Erythroblast (primary cell): ENCODE measurements around the gene CHIC2.
A peak's percentile ranks its signal among the peaks of the same experiment; 100 is the strongest.
"Not testable (repeated sequence)": the region's sequence is repeated elsewhere in the genome, so short reads cannot be mapped to it uniquely, and the experiment has no call there.

ENCODE experiments used
- DNase-seq, 2 experiments: peaks; one replicate each; lab custom pipeline; 2025; lab: John Stamatoyannopoulos, UW
- GATA1 ChIP-seq: IDR thresholded peaks from 2 replicates; pipeline ENCODE4 v1.6.1; 2011; ENCODE audit warnings: low read depth, mild to moderate bottlenecking, control low read depth, low read length, moderate library complexity
- POLR2A ChIP-seq: IDR thresholded peaks from 2 replicates; pipeline ENCODE4 v1.6.1; 2011; ENCODE audit warnings: mild to moderate bottlenecking, low read length

Gene CHIC2

GRCh38 chr4:54025582-54025981 is 38.8 kb downstream of the CHIC2 start:
- no peak for TF ChIP-seq POLR2A
- no peak for TF ChIP-seq GATA1
- DNase-seq = no peak

DNA sequence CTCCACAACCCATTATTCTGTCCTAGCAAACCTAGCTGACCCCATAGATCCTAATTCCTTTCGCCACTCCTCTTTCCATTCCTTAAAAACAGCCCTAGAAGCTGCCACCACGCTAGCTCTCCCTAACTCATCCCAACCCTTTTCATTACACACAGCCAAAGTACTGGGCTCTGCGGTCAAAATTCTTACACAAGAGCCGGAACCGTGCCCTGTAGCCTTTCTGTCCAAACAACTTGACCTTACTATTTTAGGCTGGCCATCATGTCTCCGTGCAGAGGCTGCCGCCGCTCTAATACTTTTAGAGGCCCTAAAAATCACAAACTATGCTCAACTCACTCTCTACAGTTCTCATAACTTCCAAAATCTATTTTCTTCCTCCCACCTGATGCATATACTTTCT is 41.4 kb downstream of the CHIC2 start:
- not testable (repeated sequence) for DNase-seq

DNA sequence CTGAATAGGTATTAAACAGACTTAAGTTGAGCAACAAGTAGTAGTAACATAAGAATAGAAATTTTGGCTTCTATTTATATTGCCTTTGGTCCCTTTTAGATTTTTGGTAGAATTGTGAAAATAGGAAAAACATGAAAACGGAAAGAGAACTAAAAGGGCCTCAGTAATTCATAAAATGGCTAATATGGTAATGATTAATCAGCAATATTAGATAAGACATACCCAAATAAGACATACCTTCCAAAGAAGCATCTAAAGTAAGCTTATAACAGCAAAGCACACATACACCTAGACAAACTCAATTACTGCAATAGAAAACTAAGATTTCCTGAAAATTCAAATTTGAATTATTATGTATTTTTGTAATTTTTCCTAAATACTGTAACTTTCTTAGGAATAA is 46.4 kb downstream of the CHIC2 start:
- DNase-seq = no peak
- TF ChIP-seq POLR2A (no peak), GATA1 (no peak)

DNA sequence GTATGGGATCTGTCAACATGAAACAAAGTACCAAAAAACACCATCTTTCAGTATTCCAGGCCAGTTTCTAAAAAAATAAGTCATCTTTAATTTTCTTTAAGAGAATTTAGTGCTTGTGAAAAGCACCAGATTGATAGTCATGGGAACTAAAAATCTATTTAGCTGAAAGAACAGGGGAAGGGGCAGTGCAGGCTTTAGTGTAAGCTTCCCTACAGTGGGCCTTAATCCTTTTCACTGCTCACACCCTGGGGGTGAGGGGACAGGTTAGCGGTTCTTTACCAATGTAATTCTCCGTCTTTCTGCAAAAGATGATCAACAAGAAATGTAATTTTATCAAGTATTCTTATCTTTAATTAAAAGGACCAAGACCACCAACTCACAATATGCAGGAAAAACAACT is 47.1 kb downstream of the CHIC2 start:
- no peak for TF ChIP-seq POLR2A
- no peak for DNase-seq

DNA sequence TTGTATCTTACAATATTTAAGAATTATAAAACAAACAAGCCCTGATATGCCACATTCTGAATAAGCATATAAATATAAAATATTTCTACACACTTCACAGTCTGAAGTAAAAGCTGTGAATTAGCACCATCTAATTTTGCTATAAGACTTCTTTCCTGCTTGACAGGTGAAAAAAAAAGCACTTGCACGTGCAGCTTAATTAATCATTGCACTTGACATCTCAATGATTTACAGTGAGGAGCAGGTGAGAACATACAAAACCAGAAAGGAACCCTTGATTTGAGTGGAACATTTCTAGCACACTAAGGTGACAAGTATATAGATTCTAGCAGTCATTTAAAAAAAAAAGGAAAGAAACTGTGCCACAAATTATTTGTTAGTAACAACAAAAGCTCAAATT is 47.9 kb downstream of the CHIC2 start:
- TF ChIP-seq POLR2A (no peak), GATA1 (no peak)
- DNase-seq = no peak

DNA sequence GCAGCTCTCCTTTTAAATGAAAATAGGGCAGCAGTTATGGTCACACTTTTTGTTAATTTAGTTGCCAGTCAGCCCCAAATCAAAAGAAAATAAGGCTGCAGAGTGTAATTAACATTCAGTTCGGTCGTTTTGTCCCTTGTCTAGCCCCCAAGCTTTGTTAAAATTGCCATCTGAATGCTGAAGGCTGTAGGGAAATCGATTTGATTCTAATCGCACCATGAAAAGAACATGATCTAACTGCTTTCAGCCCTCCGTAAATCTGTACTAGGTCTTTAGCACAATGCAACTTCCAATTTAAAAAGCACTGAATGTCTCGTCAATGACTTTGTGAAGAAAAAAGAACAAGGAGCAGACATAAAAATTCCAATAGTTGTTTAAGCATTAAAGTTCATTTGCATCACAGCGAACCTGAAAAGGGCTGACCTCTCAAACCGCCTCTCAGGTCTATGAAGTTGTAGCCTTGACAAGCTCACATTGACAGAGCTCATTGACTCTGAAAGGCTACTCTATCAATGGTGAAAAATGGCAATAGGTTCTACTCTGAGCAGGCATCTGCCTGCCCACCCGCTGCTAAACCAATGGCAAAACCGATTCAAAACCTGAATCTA is 48.9 kb downstream of the CHIC2 start:
- no peak for TF ChIP-seq GATA1
- no peak for TF ChIP-seq POLR2A
- no peak for DNase-seq

DNA sequence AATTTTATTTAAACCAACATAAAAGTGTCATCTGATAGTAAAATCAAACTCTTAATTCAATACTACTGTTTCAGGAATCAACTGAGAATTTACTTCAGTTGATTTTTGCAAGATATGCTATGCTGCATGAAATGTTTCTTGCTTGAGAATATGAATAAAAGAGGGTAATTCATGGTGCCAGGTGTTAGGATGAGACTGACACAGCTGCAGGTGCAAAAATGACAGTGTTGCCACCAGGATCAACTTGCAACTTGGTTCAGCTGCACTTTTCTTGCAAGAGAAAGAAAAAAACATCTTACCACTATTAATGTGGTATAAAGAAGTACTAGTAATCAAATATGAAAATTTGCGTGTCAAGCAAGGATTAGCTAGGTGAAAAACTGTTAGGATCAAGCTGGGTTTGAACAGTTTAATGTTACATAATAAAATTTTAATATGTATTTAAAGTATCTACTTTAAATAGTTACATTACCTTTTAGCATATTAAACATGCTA is 49.7 kb downstream of the CHIC2 start:
- DNase-seq = no peak
- TF ChIP-seq POLR2A = no peak
- TF ChIP-seq GATA1 = no peak

GRCh38 chr4:54011201-54011600 is 53.2 kb downstream of the CHIC2 start:
- TF ChIP-seq POLR2A (no peak), GATA1 (no peak)
- DNase-seq = no peak

DNA sequence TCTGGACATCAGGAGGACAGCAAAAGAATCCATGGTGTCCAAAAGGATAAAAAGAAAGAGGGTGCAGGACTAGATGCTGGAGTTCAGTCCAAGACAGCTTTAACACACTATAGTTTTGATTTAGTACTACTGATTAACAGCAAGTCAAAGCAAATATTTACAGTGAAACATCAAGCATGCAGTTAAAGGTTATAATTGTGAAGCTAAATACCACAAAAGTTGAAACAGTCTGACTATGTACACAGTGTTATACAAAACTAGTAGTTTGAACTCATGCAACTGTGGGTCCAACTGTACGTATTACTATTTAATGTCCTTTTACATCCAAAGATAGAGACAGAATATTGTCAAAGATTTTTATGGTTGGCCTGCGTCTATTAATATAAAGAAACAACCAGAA is 57.6 kb downstream of the CHIC2 start:
- no peak for DNase-seq
- no peak for TF ChIP-seq POLR2A
- no peak for TF ChIP-seq GATA1

GRCh38 chr4:54005475-54005874 is 58.9 kb downstream of the CHIC2 start:
- TF ChIP-seq GATA1 (no peak), POLR2A (no peak)
- peak; percentile 5 to 33 for DNase-seq

DNA sequence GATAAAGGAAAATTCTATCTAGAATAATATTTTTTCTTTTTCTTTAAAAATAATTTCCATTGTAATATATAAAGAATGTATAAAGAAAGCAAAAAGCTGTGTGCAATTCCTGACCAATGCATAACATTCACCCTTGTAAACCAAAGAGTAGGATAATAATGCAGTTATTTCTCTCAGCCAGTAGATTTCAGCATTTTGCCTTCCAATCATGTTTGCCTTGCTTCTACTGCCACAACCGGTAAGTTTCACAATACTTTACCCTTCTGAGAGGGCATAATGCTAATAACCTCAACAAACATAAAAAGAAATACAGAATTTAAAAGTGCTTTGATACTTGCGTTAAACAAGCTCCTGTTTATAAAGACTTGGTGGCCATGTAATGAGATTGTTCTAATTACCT is 59.9 kb downstream of the CHIC2 start:
- TF ChIP-seq POLR2A = no peak
- no peak for TF ChIP-seq GATA1
- no peak for DNase-seq

DNA sequence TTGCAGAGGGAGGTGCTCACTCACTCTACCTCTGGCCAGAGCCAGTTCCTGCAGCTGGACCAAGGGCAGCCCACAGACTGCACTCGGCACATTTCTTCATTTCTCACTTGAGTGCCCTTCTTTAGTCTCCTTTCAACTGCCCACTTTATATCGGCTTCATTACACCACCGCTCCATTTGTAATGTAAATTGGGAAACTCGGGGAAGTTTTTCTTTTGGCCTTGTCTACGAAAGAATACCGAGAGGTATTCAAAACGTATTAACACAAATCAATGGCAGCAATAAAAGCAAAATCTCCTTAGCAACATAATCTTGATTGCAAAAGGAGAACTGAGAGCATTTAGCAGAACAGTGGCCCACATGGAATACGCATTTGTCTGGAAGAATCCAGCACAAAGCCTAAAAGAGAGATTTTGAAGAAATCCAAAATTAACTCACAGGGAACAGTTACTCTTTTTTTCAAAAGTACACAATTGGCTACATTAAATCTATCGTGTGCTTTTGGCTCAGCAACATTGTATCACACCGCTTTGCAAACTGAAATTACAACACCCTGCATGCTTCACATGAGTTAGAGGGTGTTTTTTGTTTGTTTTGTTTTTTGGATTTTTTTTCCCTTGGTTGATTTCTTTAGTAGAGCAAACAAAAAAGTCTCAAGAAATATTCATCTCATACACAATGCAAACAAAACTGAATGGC is 62.6 kb downstream of the CHIC2 start:
- TF ChIP-seq GATA1 (no peak), POLR2A (no peak)
- DNase-seq = no peak

- DNase-seq = no peak
- TF ChIP-seq GATA1 (no peak), POLR2A (no peak)
Observed at GRCh38 chr4:53997898-53998297, 66.5 kb downstream of the CHIC2 start.

GRCh38 chr4:53994382-53995102 is 69.9 kb downstream of the CHIC2 start:
- no peak for TF ChIP-seq GATA1
- DNase-seq = no peak

- no peak for DNase-seq
- TF ChIP-seq POLR2A (no peak), GATA1 (no peak)
Observed at GRCh38 chr4:53992785-53993184, 71.6 kb downstream of the CHIC2 start.
